HTR-8/SVneo (cell line): Measurements from ENCODE around the gene SIX5.

Experiments
- DNase-seq: peaks from one replicate; pipeline ENCODE4 v3.0.0; 2011; ENCODE audit warnings: low spot score, mixed read lengths; ENCODE audit not compliant: insufficient read length
- FAIRE-seq: peaks from 2 replicates; lab custom pipeline; 2011; peaks lifted over from hg19 to GRCh38; lab: Jason Lieb, UNC

The SIX5 gene

DNA sequence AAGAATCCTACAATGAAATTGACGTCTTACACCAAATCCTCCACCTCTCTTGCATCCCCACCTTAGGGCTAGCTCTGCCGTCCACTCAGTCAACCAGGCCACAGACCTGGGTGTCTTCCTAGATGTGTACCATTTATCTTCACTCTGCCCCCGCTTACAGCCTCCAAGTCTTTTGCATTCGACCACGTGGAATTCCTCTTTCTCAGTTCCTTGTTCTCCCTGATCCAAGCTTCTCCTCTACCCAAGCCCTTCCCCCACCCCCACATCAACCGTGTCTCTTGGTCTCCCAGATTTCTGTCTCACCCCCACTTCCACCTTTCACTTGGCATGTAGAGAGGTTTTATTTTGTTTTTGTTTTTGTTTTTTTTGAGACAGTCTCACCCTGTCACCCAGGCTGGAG is 24.8 kb upstream of the SIX5 start:
- no peak for DNase-seq
- FAIRE-seq, result no peak

DNA sequence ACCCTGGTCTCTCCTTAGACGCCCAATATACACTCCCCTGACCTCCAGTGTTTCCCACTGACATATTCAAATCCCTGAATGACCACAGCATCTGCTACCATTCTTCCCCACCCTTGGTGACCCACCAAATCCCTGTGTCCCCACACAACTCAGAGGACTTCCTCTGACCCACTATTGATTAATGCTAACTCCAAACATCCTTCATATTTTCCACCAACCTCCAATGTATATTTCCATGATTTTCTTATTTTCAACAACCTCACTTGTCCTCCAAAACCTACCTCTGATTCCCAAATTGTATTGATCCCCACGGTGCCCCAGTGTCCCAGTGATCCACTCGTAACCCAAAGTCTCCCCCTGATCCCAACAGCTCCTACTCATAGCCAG is 24.1 kb upstream of the SIX5 start:
- no peak for DNase-seq
- FAIRE-seq, result no peak

DNA sequence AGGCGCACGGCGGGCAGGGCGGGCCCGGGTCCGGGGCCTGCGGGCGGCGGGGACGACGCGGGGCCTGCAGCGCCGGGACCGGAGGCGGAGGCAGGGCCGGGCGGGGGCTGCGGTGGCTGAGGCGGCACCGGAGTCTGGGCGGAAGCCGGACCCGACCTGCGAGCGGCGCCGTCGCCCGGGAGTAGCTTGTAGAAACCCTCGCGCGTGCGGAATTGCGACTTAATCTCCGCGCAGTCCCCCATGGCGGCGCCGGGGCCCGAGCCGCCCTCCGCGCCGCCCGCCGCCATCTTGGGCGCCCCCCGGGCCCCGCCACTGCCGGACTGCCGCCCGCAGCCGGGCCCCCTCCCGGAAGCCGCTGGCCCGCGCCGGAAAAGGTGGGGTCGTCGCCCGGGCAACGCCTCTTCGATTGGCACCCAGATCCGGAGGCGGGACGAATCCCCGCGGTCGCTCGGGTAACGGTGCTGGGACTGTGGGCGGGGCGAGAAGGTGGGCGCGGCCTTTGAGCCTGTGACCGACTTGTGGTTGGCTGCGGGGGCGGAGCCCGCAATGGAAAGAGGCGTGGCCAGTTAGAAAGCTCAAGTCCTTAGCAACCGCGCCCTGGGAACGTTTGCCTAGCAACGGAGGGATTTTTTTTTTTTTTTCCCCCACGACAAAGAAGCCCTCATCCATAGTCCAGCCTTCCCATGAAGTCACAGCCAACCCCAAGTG is 23.6 kb upstream of the SIX5 start, which contains the start of gene DMWD:
TSS of gene DMWD (minus strand) at position 376 of the 708 bp plus-strand sequence. CDS start at position 287, 89 bp downstream.
- peak; percentile 89 for DNase-seq
- peak; percentile 95 for FAIRE-seq

DNA sequence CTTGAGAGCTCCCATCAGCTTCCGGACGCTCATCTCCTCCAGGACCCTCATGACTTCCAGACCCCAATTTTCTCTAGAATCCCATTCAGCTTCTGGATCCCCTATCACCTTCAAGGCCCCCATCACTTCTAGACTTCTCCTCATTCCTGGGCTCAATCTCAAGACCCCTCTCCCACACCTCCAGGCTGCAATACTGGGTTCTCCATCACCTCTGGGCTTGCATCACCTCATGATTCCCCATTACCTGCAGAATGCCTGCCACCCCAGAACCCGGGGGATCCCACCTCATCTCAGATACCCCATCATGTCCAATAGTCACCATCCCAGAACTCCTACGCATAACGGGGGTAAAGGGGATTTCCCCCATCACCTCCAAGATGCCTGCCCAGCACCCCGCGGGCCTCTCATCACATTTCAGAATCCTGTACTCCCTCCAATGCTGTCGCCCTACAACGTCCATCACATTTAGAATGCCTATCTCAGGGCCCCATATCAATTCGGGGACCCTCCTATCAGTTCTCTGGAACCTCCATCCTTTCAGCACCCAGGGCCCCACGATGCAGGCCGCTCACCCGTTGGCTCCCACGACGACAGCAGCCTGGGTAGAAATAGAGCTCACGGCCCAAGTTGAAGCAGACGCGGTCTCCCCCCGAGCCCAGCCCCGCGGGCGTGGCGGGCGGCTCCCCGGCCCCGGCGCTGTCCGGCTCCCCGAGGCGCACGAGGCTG is 22.9 kb upstream of the SIX5 start:
- FAIRE-seq (no peak), DNase-seq (no peak)

DNA sequence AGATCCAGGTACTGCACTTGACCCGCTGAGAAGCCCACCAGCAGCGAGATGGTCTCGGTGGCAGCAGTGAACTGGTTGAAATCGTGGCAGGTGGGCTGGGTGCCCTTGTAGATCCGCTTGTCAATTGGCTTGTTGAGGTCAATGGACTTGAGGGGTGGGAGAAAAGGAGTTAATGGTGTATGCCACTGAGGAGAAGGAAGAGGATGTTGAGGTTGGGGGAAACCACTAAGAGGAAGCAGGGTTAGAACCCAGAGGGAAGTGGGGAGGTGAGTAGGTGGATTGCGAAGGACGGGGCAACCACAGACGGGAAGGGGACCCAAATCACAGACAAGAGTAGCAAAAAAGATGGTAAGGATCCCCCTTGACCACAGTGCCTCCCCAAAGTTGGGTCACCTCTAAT is 21.9 kb upstream of the SIX5 start:
- no peak for DNase-seq
- no peak for FAIRE-seq

DNA sequence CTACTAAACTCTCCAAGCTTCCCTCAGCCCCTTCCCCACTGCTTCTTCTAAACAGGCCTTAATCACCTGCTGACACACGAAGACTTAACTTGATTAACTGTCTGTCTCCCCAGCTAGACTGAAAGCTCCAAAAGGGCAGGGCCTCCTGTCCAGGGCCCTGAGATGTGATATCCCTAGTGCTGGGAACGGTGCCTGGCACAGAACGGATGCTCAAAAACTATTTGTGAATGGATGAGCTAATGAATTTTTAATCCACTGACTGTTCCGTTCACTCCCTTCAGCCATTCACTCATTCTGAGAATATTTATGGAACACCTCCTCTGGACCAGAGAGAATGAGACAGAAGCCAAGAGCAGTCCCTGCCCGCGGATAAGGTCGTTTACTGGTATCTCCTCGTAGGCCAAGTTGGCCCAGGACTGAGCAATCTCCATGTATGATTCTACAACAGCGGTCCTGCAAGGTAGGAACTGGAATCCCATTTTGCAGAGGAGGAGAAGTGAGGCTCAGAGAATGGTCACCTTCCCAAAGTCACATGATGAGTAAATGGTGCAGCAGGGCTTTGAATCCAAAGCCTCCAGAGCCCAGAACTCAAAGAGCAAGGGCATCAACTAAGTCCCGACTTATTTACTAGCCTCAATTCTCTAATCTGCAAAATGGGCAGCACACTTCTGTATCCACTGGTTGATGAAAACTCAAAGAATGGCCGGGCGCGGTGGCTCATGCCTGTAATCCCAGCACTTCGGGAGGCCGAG is 20.2 kb upstream of the SIX5 start:
- FAIRE-seq, result no peak
- no peak for DNase-seq

DNA sequence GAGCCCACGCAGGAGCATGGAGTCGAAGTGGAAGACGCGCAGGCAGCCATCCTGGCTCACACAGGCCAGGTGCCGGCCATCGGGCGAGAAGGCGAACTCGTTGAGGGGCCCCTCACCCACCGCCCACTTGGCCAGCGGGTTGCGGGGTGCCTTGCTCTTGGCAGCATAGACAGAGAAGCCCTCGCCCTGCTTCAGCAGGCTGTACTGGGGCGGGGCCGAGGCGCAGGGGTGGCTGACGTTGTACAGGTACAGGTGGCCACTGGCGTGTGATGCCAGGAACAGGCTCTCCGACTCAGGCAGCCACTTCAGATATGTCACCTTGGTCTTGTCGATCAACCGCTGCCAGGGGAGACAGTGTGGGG is 17.5 kb upstream of the SIX5 start:
- no peak for FAIRE-seq
- no peak for DNase-seq

DNA sequence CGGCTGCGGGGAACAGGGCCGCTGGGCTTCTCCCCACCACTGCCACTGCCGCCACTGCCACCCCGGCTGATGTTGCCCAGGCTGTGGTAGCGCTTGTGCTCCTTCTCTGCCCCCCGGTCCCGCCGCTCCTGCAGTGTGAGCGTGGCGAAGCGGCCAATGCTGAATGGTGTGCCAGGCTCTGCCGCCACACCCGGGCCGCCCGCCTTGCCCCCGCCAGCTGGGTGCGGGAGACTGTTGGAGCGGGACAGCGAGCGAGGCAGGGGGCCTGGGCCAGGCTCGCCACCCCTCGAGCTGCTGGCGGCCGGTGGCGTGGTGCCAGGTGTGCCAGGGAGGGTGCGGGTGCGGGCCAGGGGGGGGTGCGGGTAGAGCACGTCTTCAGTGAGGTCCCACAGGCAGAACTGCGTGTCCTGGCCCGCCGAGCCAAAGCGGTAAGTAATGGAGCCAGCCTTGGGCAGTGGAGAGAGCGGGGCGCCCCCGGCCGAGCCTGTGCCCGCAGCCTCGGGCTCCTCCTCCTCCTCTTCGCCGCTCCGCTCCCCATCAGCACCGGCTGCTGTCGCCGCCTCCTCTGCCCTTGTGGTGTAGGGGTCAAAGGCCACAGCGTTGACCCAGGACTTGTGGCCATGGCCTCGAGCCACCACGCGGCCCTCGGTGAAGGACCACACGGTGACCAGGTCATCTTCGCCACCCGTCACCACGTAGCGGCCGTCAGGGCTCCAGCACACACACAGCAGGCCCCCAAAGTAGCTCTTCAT is 16.9 kb upstream of the SIX5 start:
- FAIRE-seq (no peak), DNase-seq (no peak)

DNA sequence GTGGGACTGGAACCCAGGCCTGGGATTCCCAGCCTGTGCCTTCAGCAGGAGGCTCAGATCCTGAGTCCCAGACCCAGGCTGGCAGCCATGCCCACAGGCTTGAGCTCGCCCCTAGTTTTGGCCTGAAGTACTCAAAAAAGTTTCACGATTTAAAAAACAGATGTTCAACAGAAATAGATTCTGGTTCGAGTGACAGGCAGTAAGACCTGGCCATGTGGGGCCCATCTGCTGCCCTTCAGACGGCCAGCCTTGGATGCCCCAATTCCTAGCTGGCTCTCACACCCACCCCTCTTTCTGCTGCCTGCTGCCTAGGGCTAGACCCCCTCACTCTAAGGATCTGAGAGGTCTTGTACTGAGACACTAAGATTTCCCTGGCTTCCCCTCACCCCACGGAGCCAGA is 16.0 kb upstream of the SIX5 start:
- DNase-seq (no peak), FAIRE-seq (no peak)

DNA sequence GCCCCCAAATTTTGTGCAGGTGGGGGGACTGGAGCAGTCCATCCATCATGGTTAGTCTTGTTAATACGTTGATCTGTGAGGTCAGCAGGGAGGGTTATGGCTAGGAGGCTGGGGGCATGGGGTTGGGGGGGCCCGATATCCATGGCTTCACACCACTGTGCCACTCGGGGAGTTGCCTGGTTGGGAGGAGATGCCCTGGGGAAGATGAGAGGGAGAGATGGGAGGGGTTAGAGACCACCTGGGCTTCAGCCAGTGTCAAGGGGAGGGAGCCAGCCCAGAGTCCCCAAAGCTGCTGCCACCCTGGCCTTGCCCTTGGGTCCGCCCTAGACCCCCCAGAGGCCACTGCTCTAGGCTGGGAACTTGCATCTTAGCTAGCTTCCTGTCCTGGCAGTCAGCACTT is 15.0 kb upstream of the SIX5 start:
- no peak for DNase-seq
- no peak for FAIRE-seq

DNA sequence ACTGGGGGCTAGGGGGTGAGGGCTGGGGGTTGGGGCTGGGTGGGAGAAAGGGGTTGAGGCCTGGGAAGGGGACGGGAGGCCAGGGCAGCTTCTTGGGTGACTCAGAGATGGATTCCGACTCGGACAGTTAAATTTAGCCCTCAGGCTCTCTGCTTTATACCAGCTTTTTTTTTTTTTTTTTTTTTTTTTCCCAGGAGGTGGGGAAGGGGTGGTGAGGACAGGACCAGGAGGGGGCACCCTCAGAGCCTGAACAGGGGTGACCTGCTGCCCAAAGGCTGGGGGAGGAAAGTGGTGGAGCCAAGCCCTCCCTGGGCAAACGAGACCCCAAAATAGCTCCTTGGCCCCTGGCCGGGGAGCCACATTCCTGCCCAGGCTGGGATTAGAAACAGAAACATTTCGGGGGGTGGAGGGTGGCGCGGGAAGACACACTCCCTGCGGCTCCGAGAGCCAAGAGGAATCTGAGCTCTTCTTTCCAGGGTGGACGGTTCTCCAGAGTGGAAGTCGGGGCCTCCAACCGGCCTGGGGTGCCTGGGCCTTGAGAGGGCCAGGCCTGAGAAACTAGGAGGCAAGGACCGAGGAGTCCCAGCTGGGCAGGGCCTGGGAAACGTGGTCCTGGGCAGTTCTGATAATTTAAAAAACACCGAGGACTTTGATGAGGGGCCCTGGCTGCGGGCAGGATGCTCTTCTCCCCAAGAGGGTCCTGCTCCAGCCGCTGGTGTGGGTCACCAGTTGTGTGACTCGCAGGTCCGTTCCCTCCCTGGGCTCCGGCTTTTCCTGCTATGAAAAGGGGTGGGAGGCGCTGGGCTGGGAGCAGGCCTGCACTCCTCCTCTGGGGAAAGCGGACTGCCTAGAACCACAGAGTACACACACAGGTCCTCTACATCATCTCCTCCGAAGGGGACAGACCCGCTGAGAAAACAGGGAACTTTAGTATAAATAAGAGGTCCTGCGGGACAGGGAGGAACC is 14.1 kb upstream of the SIX5 start:
- FAIRE-seq, result no peak
- peak; percentile 83 for DNase-seq

DNA sequence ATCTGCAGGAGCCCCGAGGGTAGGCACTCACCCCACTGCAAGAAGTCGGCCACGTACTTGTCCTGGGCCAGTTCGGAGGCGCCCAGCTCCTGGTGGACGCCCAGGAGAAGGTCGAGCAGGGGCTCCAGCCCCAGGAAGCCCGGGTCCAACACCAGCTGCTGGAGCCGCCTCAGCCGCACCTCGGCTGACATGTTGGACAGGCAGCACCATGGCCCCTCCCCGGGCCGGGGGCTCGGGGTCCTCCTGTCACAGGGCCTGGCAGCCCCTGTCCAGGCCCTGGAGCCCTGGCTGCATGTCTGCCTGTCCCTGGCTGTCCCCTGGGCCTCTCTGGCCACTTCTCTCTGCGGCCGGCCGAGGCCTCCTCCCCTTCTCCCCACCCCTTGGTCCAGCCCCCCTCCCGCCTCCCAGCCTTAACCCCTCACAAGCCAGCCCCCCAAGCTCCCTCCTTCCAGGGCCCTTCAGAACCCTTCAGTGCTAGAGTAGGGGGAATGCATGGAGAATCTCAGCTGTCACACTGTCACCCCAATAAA is 13.2 kb upstream of the SIX5 start, which contains the start of gene DMPK:
TSS of gene DMPK (minus strand) at position 329 of the 530 bp plus-strand sequence. CDS start at position 191, 138 bp downstream.
- peak; percentile 54 for FAIRE-seq

DNA sequence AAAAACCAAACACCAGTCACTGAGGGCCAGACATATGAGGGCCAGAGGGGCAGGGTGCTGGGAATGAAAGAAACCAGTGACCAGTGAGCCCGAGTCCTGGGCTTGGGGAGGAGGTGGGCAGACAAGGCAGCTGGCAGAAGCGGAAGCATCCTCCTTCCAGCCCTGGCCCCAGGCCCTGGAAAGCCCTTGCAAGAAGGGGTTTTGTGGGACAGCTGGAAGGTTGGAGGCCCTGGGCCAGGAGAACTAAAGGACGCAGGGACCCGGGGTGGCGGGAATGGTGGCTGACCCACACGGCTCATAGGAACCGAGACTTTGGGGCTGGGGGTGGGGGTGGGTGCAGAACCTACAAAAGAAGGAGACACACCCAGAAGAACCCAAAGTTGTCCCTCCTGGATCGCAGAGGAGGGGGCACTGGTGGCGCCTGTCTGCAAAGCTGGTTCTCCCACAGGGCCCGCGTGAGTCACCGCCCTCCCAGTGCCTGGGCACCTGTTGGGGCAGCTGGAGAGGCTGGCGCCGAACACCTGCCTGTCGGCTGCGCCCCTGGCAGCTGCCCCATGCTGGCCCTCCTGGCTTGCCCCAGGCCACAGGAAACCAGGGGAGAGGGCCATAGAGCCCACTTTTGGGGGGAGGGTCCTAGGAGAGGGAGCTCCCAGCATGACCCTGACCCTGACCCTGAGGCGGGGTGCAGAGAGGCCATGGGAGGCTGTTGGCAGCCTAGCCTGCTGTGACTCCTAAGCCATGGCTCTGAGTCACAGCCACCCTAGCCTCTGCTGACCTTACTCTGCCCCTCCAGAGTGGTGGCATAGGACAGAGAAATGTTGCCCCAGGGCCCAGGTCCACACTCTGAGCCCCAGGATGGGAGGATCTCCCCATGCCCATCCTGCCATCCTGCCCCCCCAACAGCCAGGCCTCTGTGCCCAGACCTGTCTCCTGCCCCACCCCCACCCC is 12.4 kb upstream of the SIX5 start:
- FAIRE-seq (no peak), DNase-seq (peak; percentile 40)

More for the DNA sequence above, 13.2 kb upstream of the SIX5 start, which contains the start of gene DMPK:
- DNase-seq, result peak; percentile 27

DNA sequence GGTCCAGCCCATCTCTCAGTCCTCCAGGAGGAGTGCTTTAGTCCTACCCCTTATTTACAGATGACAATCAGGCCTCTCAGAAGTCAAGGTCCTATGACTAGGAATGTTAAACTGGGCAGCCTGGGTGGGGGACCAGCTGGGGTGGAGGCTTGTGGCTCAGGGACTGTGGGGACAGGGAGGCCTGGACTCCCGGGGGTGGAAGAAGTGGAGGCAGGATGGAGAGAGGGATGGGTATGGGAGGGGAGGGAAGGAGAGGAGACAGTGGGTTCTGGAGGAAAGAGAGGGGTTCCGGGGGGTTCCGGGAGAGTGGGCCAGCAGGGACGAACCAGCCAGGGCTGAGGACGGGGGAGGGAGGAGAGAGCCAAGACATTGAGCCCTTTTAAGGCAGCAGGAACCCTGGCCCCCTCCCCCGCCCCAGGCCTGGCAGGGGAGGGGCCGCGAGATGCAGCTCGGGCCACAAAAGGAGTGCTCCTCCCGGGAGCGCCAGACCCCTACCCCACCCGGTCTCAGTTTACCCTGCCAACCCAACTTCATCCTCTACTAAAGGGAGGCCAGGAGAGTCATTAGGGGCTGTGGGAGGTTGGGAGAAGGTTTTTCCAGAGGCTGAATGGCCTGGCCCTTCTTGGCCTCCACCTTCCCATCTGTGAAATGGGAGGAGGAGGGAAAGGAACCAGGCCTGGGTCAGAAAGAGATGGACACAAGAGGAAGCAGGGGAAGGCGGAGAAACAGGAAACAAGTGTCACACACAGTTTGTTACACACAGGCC is 11.6 kb upstream of the SIX5 start:
- DNase-seq (no peak), FAIRE-seq (no peak)

DNA sequence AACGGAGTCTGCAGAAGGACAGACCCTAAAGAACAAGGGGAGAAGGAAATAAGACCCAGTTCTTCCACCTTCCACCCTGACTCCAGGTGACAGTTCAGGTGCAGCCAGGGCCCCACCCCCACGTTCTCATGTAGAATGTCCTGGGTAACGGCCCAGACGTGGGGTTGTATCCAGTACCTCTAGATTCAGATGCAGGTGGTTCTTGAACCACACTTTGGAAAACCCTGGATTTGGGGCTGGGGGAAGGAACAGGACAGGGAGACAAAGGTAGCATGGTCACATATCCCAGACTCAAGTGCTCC is 11.0 kb upstream of the SIX5 start:
- peak; percentile 26 for FAIRE-seq
- DNase-seq, result no peak

DNA sequence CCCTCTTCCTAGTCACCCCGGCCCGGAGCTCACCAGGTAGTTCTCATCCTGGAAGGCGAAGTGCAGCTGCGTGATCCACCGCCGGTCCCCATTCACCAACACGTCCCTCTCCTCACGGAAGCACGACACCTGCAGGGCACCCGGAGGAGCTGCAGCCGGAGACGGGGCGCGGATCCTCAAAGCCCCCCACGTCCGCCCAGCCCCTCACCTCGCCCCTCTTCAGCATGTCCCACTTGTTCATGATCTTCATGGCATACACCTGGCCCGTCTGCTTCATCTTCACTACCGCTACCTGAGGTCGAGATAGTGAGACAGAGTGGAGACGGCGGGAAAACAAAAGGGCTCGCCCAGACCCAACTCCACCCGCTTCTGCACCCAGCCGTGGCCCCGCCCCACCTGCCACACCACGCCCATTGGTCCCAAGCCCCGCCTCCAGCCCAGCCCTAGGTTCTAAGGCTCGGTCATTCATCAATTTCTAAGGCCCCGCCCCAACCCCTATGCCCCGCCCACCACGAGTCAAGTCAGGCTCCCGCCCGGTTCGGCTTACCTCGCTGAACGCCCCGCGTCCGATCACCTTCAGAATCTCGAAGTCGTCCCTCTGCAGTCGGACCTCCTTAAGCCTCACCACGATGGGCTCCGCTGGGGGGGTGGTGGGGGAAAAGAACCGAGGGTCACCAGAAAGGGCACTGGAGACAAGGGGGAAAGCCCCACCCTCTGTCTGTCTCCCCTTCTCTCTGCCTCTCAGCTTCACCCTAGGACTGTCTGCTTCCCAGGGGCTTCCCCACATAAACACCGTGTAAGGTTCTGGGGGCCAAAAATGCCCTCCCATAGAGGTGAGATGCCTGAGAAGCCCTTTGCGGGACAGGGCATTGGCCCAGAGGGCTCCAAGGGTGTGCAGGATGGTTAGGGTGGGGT is 10.4 kb upstream of the SIX5 start:
- FAIRE-seq, result no peak
- no peak for DNase-seq
